OCI-LY1 (cell line): ENCODE measurements around the gene BMPR1B.

Experiments
- H2AFZ ChIP-seq: fragments of 200-600 bp; sonication (generic), shearing (Covaris generic); 2 replicates; pipeline ENCODE4 v1.6.0; 2014; ENCODE audit warnings: antibody characterized with exemption, mild to moderate bottlenecking, low read length
- H3F3A ChIP-seq: fragments of 200-600 bp; sonication (generic), shearing (Covaris generic); 2 replicates; pipeline ENCODE4 v1.6.0; 2014; ENCODE audit warnings: mild to moderate bottlenecking, antibody characterized with exemption, low read length, moderate library complexity; ENCODE audit not compliant: insufficient read depth
- H3K27ac ChIP-seq: fragments of 200-600 bp; sonication (generic); 2 replicates; pipeline ENCODE4 v1.5.1; 2014; ENCODE audit warnings: low read length, mixed run types, mild to moderate bottlenecking, low read depth; ENCODE audit not compliant: poor library complexity, severe bottlenecking
- H3K27me3 ChIP-seq: fragments of 200-600 bp; sonication (generic); 2 replicates; pipeline ENCODE4 v1.6.0; 2014; ENCODE audit warnings: antibody characterized with exemption, mild to moderate bottlenecking, low read length, moderate library complexity; ENCODE audit not compliant: insufficient read depth
- H3K36me3 ChIP-seq: fragments of 200-600 bp; sonication (generic); 2 replicates; pipeline ENCODE4 v1.6.1; 2014; ENCODE audit warnings: mild to moderate bottlenecking, antibody characterized with exemption, low read length, moderate library complexity, mixed read lengths; ENCODE audit not compliant: insufficient read depth
- H3K4me1 ChIP-seq: fragments of 200-600 bp; sonication (generic); 2 replicates; pipeline ENCODE4 v1.5.1; 2014; ENCODE audit warnings: mild to moderate bottlenecking, low read length, moderate library complexity; ENCODE audit not compliant: insufficient read depth, severe bottlenecking
- H3K4me2 ChIP-seq: fragments of 200-600 bp; sonication (generic), shearing (Covaris generic); 2 replicates; pipeline ENCODE4 v1.6.1; 2014; ENCODE audit warnings: low read length
- H3K4me3 ChIP-seq: fragments of 200-600 bp; sonication (generic); 2 replicates; pipeline ENCODE4 v1.5.1; 2014; ENCODE audit warnings: low read length, low read depth, mild to moderate bottlenecking, mixed read lengths; ENCODE audit not compliant: poor library complexity, severe bottlenecking
- H3K79me2 ChIP-seq: fragments of 200-600 bp; shearing (Covaris generic); 2 replicates; pipeline ENCODE4 v1.6.1; 2016; ENCODE audit warnings: mixed run types, low read length, mixed read lengths; ENCODE audit not compliant: insufficient read depth
- H3K9ac ChIP-seq: fragments of 200-600 bp; sonication (generic), shearing (Covaris generic); 2 replicates; pipeline ENCODE4 v1.6.1; 2014; ENCODE audit warnings: mild to moderate bottlenecking, low read length, mixed read lengths
- H3K9me2 ChIP-seq: fragments of 200-600 bp; sonication (generic), shearing (Covaris generic); 2 replicates; pipeline ENCODE4 v1.6.1; 2014; ENCODE audit warnings: low read depth, mild to moderate bottlenecking, low read length, mixed read lengths
- H3K9me3 ChIP-seq: fragments of 200-600 bp; shearing (Covaris generic); 2 replicates; pipeline ENCODE4 v1.6.1; 2014; ENCODE audit warnings: low read length, mixed read lengths
- H4K20me1 ChIP-seq: fragments of 200-600 bp; sonication (generic), shearing (Covaris generic); 2 replicates; pipeline ENCODE4 v1.6.0; 2016; ENCODE audit warnings: mild to moderate bottlenecking, low read length; ENCODE audit not compliant: insufficient read depth
- CTCF ChIP-seq: fragments of 200-600 bp; sonication (generic), shearing (Covaris generic); IDR thresholded peaks from 2 replicates; pipeline ENCODE4 v1.5.1; 2017; ENCODE audit warnings: mild to moderate bottlenecking, antibody characterized with exemption, low read length, moderate library complexity, mixed read lengths
- EZH2 ChIP-seq: fragments of 200-600 bp; sonication (generic), shearing (Covaris generic); IDR thresholded peaks from 2 replicates; pipeline ENCODE4 v1.8.0; 2017; ENCODE audit warnings: borderline replicate concordance, mixed run types, mild to moderate bottlenecking, antibody characterized with exemption, low read length, moderate library complexity, mixed read lengths

Gene BMPR1B

DNA sequence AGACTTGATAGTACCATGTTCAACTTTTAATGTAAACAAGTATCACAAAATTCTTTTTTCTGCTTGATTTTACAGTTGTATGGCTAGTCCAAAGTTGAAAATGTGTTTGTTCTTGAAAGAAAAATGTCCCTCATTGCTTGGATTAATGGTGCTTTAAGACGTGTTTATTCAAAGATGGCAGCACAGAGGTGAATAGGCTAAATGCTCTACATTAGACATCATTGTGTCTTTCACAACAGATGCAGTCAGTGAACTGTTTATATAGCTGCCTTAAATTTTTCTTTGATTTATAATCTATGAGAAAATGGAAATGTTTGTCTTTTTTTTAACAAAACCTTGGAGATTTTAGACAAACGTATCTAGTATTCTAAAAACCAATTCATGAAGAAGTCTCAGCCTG is 137.3 kb downstream of the BMPR1B start:
- no peak overlapping the region for H2AFZ ChIP-seq
- no peaks in the 10 kb centered on the region for H3K9me2 ChIP-seq
- H3K9ac ChIP-seq = no peak overlapping the region
- H3K4me2 ChIP-seq = no peak overlapping the region
- TF ChIP-seq CTCF = no peak
- TF ChIP-seq EZH2 = no peak
- H3K36me3 ChIP-seq = no peaks in the 10 kb centered on the region
- no peaks in the 10 kb centered on the region for H3K4me1 ChIP-seq
- H3K4me3 ChIP-seq = no peak overlapping the region
- no peak overlapping the region for H3K27ac ChIP-seq
- H3K27me3 ChIP-seq = no peaks in the 10 kb centered on the region
- no peaks in the 10 kb centered on the region for H3K79me2 ChIP-seq
- no peaks in the 10 kb centered on the region for H3F3A ChIP-seq
- no peaks in the 10 kb centered on the region for H4K20me1 ChIP-seq
- H3K9me3 ChIP-seq = no peaks in the 10 kb centered on the region

- Histone ChIP-seq H3F3A (no peaks in the 10 kb centered on the region), H3K4me1 (no peaks in the 10 kb centered on the region), H3K79me2 (no peaks in the 10 kb centered on the region), H3K36me3 (no peaks in the 10 kb centered on the region), H3K9ac (no peak overlapping the region), H3K27ac (no peak overlapping the region), H3K9me3 (no peaks in the 10 kb centered on the region), H2AFZ (no peak overlapping the region), H3K27me3 (no peaks in the 10 kb centered on the region), H3K9me2 (no peaks in the 10 kb centered on the region), H3K4me2 (no peak overlapping the region), H3K4me3 (no peak overlapping the region), H4K20me1 (no peaks in the 10 kb centered on the region)
- TF ChIP-seq EZH2 = no peak
These were observed 139.3 kb downstream of the BMPR1B start for GRCh38 chr4:94897023-94897422.

DNA sequence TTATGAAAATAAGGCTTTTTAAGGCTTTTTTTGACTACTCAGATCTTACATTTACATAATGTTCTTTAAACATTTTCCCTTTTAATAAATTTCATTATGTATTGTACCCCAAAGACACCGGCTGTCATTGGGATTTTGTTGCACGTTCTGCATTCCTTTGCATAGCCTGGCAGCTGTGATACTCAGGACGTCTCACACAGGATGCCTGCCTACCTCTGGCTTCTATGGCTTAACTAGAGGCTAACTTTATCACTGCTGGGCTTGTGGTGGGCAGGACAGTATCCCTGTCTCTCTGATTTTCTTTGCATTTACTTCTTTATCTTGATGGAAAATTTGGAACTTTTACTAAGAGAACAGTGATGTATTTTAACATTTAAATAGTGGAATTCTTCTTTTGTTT is 147.8 kb downstream of the BMPR1B start:
- H3K4me3 ChIP-seq = no peak overlapping the region
- no peak overlapping the region for H3K9ac ChIP-seq
- H4K20me1 ChIP-seq = no peaks in the 10 kb centered on the region
- no peaks in the 10 kb centered on the region for H3K9me2 ChIP-seq
- H2AFZ ChIP-seq = no peak overlapping the region
- H3K27me3 ChIP-seq = no peaks in the 10 kb centered on the region
- no peaks in the 10 kb centered on the region for H3K9me3 ChIP-seq
- no peak for TF ChIP-seq CTCF
- TF ChIP-seq EZH2 = no peak
- H3K36me3 ChIP-seq = no peaks in the 10 kb centered on the region
- no peaks in the 10 kb centered on the region for H3F3A ChIP-seq
- no peak overlapping the region for H3K27ac ChIP-seq
- no peaks in the 10 kb centered on the region for H3K4me1 ChIP-seq
- no peak overlapping the region for H3K4me2 ChIP-seq
- H3K79me2 ChIP-seq = no peaks in the 10 kb centered on the region

- H3K79me2 ChIP-seq = no peaks in the 10 kb centered on the region
- no peaks in the 10 kb centered on the region for H3K4me1 ChIP-seq
- no peaks in the 10 kb centered on the region for H3F3A ChIP-seq
- H2AFZ ChIP-seq = no peak overlapping the region
- TF ChIP-seq EZH2 = no peak
- no peak for TF ChIP-seq CTCF
- no peak overlapping the region for H3K4me3 ChIP-seq
- H3K9me3 ChIP-seq = no peaks in the 10 kb centered on the region
- no peaks in the 10 kb centered on the region for H3K9me2 ChIP-seq
- no peaks in the 10 kb centered on the region for H4K20me1 ChIP-seq
- H3K27ac ChIP-seq = no peak overlapping the region
- H3K27me3 ChIP-seq = no peaks in the 10 kb centered on the region
- H3K4me2 ChIP-seq = no peak overlapping the region
- no peak overlapping the region for H3K9ac ChIP-seq
- no peaks in the 10 kb centered on the region for H3K36me3 ChIP-seq
These were observed 151.9 kb downstream of the BMPR1B start for GRCh38 chr4:94909645-94910044.
